Measurements from ENCODE around the gene GNAT1. TPM values are rescaled to one million over a fixed set of nuclear protein-coding genes. Genes with fewer than 3 reads are reported as not detected.

The GNAT1 gene
- total and polyA plus RNA-seq, 2 of the 13 experiments (the other 11 are each of a cell fraction or from before 2014, with no cell fraction given): 0.15 TPM; not detected in 1

DNA sequence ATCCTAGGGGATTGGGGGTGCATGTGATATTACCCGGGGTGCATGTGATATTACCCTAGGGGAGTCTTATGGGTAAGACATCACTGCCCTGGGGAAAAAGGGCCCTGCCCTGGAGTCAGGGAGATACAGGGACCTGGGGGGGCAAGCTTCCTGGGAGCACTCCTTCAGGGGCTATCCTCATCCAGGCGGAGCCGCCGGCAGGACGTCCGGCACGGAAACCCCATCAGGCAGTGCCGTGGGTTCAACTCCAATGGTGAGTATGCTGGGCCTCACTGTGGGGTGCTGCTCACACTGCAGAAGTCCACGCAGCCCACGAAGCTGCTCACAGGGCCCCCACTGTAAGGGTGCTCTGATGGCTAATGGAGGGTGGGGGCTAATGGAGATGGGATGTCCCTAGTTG lies 5.3 kb upstream of the GNAT1 start:
- H3K9me3 ChIP-seq (ENCODE audit: low read length): no peaks in the 10 kb centered on the region
- ChIA-PET CTCF (ENCODE audit: low intra/inter-chr PET ratio, low total read pairs) (no interaction called here), POLR2A (interaction anchor here (1.2 kb wide), 1 partner anchor 14 kb away, joined by 4 read pairs; no protein-coding TSS in a partner anchor)
- H3K4me1 ChIP-seq (ENCODE audit: insufficient read depth, low read length): peaks cover 11% of the 10 kb centered on the region; the same call in 1 of the 2 replicates
- H3K4me2 ChIP-seq (ENCODE audit: low read depth, low read length): no peak overlapping the region
- in situ Hi-C loops (cut with HindIII; ENCODE audit: extremely low pct_ligation_motif_present, low pct_unique_long_range_greater_than_20kb) (loop anchor here (5.0 kb wide), 1 partner anchor 64 kb away; no protein-coding TSS in a partner anchor), intact Hi-C loops (cut with micrococcal nuclease; ENCODE audit: unreplicated experiment) (no loop called here)
- TSS peak; percentile 11 for BruUV-seq (replicated peaks)
- H3K4me3 ChIP-seq (replicated peaks in 1 of 3; ENCODE audit: insufficient read depth in 1 of 3, low read depth in 2 of 3, low read length in 3 of 3): no peak overlapping the region
- no peaks in the 10 kb centered on the region for H3K27me3 ChIP-seq (ENCODE audit: control insufficient read depth in 1 of 2, insufficient read depth in 2 of 2, low read length in 2 of 2)
- no peaks in the 10 kb centered on the region for H3K79me2 ChIP-seq (ENCODE audit: insufficient read depth, low read length)
- no peak overlapping the region for H3K27ac ChIP-seq (ENCODE audit: extremely low read length, insufficient read depth, low read length)
- FAIRE-seq: no peak
- no peak overlapping the region for H2AFZ ChIP-seq (ENCODE audit: low read length)
- H3K36me3 ChIP-seq (replicated peaks in 1 of 2; ENCODE audit: control insufficient read depth in 1 of 2, insufficient read depth in 2 of 2, low read length in 2 of 2): peaks cover 0 to 9% of the 10 kb centered on the region in 2 experiments; a peak in 2 of 5 replicates
- H3K9ac ChIP-seq (ENCODE audit: insufficient read depth, low read depth, low read length): no peak overlapping the region
- no peak for ATAC-seq
- DNase-seq (ENCODE audit: low spot score): no peak
- 100% methylated on average over 3 of the region's 10 CpGs for WGBS (ENCODE audit: low lambda C conversion rate)
- no peaks in the 10 kb centered on the region for H4K20me1 ChIP-seq (ENCODE audit: insufficient read depth, low read length)
- TF ChIP-seq NCOA1 (CRISPR knock-in tag; IDR thresholded peaks at IDR 0.05) (no peak), ZNF430 (CRISPR knock-in tag; IDR thresholded peaks at IDR 0.05) (no peak), ZNF20 (CRISPR knock-in tag; IDR thresholded peaks at IDR 0.05) (no peak), AGO2 (optimal IDR thresholded peaks at IDR 0.05; ENCODE audit: low read depth, low read length) (no peak), MIER2 (CRISPR knock-in tag; IDR thresholded peaks at IDR 0.05) (no peak), YEATS4 (CRISPR knock-in tag; IDR thresholded peaks at IDR 0.05; ENCODE audit: borderline replicate concordance) (no peak), SALL1 (CRISPR knock-in tag; IDR thresholded peaks at IDR 0.05) (no peak), SRSF4 (IDR thresholded peaks at IDR 0.05; ENCODE audit: low read depth, low read length, poor library complexity, severe bottlenecking) (no peak)
- TF ChIP-seq, protein P1, sequence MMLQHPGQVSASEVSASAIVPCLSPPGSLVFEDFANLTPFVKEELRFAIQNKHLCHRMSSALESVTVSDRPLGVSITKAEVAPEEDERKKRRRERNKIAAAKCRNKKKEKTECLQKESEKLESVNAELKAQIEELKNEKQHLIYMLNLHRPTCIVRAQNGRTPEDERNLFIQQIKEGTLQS (CRISPR knock-in tag; IDR thresholded peaks at IDR 0.05): no peak
- TF ChIP-seq, protein P2, sequence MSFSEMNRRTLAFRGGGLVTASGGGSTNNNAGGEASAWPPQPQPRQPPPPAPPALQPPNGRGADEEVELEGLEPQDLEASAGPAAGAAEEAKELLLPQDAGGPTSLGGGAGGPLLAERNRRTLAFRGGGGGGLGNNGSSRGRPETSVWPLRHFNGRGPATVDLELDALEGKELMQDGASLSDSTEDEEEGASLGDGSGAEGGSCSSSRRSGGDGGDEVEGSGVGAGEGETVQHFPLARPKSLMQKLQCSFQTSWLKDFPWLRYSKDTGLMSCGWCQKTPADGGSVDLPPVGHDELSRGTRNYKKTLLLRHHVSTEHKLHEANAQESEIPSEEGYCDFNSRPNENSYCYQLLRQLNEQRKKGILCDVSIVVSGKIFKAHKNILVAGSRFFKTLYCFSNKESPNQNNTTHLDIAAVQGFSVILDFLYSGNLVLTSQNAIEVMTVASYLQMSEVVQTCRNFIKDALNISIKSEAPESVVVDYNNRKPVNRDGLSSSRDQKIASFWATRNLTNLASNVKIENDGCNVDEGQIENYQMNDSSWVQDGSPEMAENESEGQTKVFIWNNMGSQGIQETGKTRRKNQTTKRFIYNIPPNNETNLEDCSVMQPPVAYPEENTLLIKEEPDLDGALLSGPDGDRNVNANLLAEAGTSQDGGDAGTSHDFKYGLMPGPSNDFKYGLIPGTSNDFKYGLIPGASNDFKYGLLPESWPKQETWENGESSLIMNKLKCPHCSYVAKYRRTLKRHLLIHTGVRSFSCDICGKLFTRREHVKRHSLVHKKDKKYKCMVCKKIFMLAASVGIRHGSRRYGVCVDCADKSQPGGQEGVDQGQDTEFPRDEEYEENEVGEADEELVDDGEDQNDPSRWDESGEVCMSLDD (CRISPR knock-in tag; IDR thresholded peaks at IDR 0.05; ENCODE audit: borderline replicate concordance): no peak

Data from HepG2 (cell line).